GM06990 (cell line): ENCODE data around the gene THOP1.

Experiments
- DNase-seq: peaks from one replicate; pipeline ENCODE4 v3.0.0-alpha.2; 2011; ENCODE audit not compliant: insufficient read length; ENCODE audit errors: extremely low read depth
- H3K27me3 ChIP-seq: replicated peaks from 2 replicates; pipeline ENCODE4 v1.6.0; 2011; ENCODE audit warnings: low read length; ENCODE audit not compliant: control insufficient read depth, insufficient read depth
- H3K36me3 ChIP-seq: 2 replicates; pipeline ENCODE4 v1.5.1; 2011; ENCODE audit warnings: low read length; ENCODE audit not compliant: control insufficient read depth, insufficient read depth
- H3K4me3 ChIP-seq: replicated peaks from 2 replicates; pipeline ENCODE4 v1.5.1; 2011; ENCODE audit warnings: low read depth, mild to moderate bottlenecking, control low read depth, low read length
- CTCF ChIP-seq: IDR thresholded peaks from 2 replicates; pipeline ENCODE4 v1.5.1; 2011; ENCODE audit warnings: low read length, control low read depth, mild to moderate bottlenecking, inconsistent platforms; ENCODE audit not compliant: insufficient read depth, poor library complexity, severe bottlenecking

The THOP1 gene

GRCh38 chr19:2840794-2841791, 55.8 kb downstream of the THOP1 start, which contains the start of gene ZNF555:
ZNF555 (plus strand) TSS chr19:2841475; CDS start chr19:2841573, 98 bp downstream.
- Histone ChIP-seq H3K36me3 (no peaks in the 10 kb centered on the region), H3K4me3 (peak within 1 kb of the TSS; percentile 81), H3K27me3 (no peaks in the 10 kb centered on the region)
- peak; percentile 64 for TF ChIP-seq CTCF
- DNase-seq = peak; percentile 96

- no peaks in the 10 kb centered on the region for H3K27me3 ChIP-seq
- TF ChIP-seq CTCF = no peak
- H3K4me3 ChIP-seq = peak overlapping the region; percentile 71
- no peak for DNase-seq
- H3K36me3 ChIP-seq = no peaks in the 10 kb centered on the region
Observed at GRCh38 chr19:2841855-2842574, 56.7 kb downstream of the THOP1 start.

GRCh38 chr19:2845107-2845506, 59.8 kb downstream of the THOP1 start:
- no peaks in the 10 kb centered on the region for H3K27me3 ChIP-seq
- H3K4me3 ChIP-seq = no peak overlapping the region
- H3K36me3 ChIP-seq = no peaks in the 10 kb centered on the region
- no peak for DNase-seq
- no peak for TF ChIP-seq CTCF

- Histone ChIP-seq H3K4me3 (no peak overlapping the region), H3K36me3 (no peaks in the 10 kb centered on the region), H3K27me3 (no peaks in the 10 kb centered on the region)
- no peak for DNase-seq
- no peak for TF ChIP-seq CTCF
Observed at GRCh38 chr19:2846180-2846894, 61.0 kb downstream of the THOP1 start.

GRCh38 chr19:2847507-2847906, 62.2 kb downstream of the THOP1 start:
- peaks cover under 1% of the 10 kb centered on the region for H3K36me3 ChIP-seq
- TF ChIP-seq CTCF = no peak
- H3K27me3 ChIP-seq = no peaks in the 10 kb centered on the region
- no peak overlapping the region for H3K4me3 ChIP-seq
- no peak for DNase-seq
